DMS114 treated with DMSO at 0.1 percent for 48 hours (cell line): ENCODE results near the gene LPCAT3.
"Not testable (repeated sequence)": the region's sequence is repeated elsewhere in the genome, so short reads cannot be mapped to it uniquely, and the experiment has no call there.

ENCODE experiments used
- DNase-seq: peaks from one replicate; lab custom pipeline; 2025; ENCODE audit not compliant: unreplicated experiment; lab: John Stamatoyannopoulos, UW

Gene LPCAT3, protein sequence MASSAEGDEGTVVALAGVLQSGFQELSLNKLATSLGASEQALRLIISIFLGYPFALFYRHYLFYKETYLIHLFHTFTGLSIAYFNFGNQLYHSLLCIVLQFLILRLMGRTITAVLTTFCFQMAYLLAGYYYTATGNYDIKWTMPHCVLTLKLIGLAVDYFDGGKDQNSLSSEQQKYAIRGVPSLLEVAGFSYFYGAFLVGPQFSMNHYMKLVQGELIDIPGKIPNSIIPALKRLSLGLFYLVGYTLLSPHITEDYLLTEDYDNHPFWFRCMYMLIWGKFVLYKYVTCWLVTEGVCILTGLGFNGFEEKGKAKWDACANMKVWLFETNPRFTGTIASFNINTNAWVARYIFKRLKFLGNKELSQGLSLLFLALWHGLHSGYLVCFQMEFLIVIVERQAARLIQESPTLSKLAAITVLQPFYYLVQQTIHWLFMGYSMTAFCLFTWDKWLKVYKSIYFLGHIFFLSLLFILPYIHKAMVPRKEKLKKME

DNA sequence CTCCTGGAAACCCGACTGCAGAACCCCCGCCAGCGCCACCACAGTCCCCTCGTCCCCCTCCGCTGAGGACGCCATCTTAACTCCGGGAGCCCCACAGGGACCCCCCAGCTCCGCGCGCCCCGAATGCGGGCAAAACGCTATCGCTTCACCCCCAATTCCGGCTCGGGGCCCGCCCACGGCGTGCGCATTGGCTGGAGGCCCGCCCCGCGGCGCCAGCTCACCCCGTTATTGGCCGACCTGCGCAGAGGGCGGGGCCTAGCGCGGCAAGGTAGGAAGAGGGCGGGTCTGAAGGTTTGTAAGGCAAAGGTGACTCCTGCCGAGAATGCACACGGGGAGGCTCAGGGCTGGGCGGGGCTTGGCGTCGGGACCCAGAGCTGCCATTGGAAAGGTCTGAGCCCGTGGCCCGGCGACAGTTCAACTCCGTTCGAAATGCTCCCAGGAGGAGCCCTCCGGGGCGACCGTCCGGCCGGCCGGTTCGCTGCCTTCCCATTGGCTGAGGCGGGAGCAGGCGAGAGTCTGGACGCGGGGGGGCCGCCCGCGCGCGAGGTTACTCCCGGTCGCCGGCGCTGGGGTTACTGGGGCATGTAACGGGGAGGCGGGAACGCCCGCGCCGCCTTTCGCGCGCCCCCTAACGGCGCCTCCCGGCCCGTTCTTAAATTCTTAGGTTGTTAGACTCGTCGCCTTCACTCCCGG is at the start of gene LPCAT3:
LPCAT3 (minus strand) TSS at position 127 of the 693 bp plus-strand sequence; CDS start at position 75, 52 bp downstream.
- DNase-seq, result peak; percentile 94

DNA sequence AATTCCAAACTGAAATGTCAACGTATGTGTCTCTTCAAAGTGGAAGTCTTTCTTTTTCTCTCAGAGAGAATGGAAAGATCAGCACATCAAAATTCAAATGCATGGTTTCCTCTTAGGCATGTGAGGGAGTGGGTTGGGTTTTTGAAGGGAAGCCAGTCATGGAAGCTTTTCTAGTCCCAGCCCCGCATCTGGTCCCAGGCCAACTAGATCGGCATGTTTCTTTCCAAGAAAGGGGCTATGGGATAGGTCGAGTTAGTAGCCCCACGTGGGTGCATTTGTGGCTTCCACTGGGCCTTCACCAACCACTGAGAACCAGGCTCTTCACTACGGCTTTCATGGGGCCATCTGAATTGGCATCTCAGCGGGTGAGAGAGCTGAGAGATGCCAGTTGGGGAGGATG is 48.8 kb upstream of the LPCAT3 start:
- DNase-seq, result no peak

DNA sequence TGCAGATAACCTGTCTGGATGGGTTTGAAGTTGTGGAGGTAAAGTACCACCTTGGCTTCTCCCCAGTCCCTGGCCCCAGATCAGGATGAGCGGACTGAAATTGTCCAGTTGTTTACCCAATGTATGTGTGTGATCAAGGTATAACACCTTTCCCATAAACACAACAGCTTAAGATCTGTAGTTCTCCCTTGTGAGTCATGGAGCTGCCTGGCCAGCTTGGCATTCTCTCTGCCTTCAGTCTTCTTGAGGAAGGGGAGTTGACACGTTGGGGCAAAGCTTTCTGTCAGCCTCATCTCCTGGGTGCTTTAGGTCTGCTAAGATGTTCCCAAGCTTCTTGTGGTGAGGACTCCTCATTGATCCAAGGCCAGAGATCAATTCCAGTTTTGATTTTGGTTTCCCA is 48.3 kb upstream of the LPCAT3 start:
- no peak for DNase-seq

DNA sequence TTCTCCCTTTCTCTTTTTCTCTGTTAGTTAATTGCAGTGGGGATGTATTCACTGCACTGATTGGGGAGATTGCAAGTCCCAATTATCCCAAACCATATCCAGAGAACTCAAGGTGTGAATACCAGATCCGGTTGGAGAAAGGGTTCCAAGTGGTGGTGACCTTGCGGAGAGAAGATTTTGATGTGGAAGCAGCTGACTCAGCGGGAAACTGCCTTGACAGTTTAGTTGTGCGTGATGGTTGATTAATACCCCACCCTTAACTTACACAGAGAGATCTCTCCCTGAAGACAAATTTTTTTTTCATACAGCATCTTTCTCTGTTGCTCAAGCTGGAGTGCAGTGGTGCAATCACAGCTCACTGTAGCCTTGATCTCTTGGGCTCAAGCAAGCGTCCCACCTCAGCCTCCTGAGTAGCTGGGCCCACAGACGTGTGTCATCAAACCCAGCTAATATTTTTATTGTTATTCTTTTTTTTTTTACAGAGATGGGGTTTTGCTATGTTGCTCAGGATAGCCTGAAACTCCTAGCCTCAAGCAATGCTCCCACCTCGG is 46.9 kb upstream of the LPCAT3 start:
- DNase-seq, result no peak

DNA sequence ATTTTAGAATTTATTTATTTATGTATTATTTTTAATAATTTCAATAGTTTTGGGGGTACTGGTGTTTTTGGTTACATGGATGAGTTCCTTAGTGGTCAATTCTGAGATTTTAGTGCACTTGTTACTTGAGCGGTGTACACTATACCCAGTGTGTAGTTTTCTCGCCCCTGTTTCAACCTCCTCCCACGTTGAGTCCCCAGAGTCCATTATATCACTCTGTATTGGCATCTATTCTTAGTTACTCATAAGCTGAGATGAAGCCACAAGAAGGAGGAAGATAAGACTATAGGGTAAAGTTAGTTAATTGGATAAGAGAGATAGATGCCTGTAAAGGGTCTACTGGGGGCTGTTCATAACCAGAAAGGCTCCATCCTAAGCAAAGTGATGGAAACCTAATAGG is 46.2 kb upstream of the LPCAT3 start:
- no peak for DNase-seq

DNA sequence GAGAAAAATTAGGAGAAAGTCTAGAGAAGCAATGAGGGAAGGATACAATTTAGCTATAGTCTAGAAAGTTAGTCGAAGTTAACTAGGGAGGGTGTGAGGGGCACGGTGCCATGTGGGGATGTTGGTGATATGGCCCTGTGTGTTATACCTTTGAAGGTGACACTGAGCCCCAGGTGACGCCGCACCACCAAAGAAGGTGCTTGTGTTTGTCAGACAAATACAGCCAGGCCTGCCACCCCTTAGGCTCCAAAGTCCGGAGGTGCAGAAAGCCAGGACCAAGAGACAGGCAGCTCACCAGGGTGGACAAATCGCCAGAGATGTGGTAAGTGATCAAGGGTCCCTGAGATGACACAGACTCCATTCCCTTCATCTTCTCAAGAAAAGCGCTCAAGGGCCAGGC is 43.3 kb upstream of the LPCAT3 start:
- no peak for DNase-seq

DNA sequence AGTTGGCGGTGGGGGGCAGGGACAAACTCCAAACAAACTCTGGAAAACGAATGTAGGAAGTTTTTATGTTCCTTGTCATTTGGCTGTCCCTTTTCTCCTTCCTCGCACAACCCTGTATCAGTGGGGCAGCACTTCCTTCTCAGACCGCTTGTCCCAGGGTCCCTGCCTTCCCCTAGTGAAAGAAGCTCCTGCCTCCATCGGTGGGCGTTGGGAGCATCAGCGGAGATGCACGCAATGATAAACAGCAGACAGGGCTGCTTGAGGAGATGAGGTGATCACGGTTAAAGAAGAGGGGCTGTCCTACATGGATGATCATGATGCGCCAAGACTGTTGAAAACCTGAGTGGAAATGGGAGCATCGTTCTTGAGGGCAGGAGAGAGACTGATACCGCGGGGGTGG is 42.9 kb upstream of the LPCAT3 start:
- DNase-seq, result no peak

DNA sequence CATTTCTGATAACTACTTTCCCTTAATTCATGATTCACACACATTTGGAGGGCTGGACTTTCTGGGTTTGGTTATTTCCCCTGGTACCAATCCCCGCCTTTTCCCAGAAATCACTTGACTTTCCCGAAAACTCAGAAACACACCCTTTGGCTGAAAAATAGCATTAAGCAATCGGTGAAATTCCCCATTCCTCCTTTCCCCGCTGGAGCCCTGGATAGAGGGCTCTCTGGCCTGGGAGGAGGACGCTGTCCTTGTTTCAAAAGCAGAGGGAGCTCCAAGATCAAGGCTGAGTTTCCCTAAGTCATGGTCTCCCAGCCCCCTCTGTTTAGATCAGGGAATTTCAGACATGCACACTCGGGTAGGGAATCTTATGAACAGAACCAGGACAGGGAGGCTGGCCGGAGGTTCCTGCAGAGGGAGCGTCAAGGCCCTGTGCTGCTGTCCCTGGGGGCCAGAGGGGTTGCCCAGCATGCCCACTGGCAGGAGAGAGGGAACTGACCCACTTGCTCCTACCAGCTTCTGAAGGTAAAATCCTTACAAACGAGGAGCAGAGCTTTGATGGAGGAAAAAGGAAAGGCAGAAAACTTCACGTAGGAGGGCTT is 42.2 kb upstream of the LPCAT3 start, which contains the start of gene C1S:
C1S (plus strand) TSS at position 366 of the 602 bp plus-strand sequence. CDS start 1,195 bp downstream, outside the sequence.
- peak; percentile 74 for DNase-seq

DNA sequence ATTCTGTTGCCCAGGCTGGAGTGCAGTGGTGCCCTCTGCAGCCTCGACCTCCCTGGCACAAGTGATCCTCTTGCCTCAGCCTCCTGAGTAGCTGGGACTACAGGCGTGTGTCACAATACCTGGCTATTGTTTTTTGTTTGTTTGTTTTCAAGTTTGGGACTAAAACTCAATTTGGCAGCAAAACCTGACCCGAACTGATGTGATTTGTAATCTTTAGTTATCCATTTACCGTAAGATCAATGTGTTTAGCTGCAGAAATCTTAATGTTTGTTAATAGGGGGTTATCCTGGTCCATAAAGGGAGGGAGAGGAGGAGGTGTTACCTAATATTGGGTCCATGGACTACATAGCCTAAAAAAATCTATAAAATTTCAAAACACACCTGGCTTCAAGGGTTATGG is 41.5 kb upstream of the LPCAT3 start:
- no peak for DNase-seq

DNA sequence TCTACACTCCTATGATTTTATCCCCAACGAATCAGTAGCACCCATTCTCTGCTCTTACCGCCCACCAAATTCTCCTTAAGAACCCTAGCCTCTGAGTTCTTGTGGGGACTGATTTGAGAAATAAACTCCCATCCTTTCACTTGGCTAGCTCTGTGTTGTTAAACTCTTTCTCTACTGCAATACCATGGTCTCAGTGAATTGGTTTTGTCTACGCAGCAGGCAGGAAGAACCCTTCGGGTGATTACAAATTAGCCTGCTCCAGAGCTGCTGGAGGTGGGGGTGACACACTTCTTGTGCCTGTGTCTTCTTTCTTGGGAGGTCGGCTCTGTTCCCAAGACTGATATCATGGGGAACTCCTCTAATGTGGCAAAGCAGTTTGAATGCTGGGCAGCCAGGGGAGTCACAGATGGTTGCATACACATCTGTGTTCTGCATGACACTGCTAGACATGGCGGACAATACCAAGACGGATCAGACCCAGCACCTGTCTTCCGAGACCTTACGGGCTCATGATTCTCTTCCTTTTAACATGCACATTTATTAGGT is 40.6 kb upstream of the LPCAT3 start:
- no peak for DNase-seq

DNA sequence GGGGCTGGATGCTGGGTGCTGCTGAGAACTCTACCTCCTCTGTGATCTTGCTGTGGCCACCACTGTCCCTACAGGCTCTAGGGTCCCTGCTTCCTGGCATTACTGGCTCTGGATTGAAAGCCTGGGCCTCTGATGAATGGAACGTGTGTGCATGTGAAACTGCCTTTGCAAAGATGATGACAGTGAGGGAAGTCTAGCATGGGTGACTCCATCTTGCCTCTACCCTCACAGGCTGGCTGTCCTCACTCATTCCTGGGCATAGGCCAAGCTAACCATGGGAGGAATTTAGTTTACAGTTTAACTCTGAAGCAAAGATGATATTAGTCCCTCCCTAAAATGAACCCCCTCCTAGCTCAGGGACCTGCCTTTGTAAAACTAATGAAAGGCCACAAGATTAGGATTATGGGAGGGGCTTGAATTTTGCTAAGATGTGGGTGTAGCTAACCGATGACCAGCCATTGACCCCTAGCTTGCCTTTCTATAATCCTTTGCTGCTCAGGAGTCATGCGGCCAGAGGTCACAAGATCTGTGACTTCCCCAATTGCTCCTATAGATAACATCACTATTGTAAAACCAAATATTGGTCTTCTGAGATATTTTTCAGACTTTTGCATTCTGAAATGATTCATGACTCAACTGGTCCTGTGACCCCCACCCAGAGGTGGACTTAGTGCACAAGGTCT is 40.0 kb upstream of the LPCAT3 start:
- no peak for DNase-seq

DNA sequence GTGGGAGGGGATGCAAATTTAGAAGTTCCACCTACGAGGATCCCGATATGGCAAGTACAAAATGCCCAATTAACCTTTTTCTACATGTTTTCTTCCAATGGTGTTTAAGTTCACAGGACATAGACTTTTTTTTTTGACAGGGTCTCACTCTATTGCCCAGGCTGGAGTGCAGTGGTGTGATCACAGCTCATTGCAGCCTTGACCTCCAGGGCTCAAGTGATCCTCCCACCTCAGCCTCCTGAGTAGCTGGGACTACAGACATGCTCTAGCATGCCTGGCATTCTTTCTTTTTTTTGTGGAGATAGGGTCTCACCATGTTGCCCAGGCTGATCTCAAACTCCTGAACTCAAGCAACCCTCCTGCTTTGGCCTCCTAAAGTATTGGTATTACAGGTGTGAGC is 37.5 kb upstream of the LPCAT3 start:
- DNase-seq, result not testable (repeated sequence)

DNA sequence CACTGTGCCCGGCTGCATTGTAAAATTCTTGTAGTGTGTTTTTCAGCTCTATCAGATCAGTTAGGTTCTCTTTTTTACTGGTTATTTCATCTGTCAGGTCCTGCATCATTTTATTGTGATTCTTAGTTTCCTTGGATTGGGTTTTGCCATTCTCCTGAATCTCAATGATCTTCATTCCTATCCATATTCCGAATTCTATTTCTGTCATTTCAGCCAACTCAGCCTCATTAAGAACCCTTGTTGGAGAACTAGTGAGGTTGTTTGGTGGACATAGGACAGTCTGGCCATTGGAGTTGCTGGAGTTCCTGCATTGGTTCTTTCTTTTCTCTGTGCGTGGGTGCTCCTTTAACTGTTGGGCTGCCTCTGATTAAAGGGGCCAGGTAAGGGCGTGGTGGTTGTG is 36.6 kb upstream of the LPCAT3 start:
- DNase-seq, result no peak

DNA sequence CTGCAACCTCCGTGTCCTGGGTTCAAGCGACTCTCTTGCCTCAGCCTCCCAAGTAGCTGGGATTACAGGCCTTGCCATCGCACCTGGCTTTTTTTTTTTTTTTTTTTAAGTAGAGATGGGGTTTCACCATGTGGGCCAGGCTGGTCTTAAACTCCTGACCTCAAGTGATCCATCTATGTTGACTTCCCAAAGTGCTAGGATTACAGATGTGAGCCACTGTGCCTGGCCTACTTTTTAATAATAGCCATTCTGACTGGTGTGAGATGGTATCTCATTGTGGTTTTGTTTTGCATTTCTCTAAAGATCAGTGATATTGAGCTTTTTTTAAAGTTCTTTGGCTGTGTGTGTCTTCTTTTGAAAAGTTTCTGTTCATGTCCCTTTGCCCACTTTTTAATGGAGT is 31.7 kb upstream of the LPCAT3 start:
- not testable (repeated sequence) for DNase-seq

DNA sequence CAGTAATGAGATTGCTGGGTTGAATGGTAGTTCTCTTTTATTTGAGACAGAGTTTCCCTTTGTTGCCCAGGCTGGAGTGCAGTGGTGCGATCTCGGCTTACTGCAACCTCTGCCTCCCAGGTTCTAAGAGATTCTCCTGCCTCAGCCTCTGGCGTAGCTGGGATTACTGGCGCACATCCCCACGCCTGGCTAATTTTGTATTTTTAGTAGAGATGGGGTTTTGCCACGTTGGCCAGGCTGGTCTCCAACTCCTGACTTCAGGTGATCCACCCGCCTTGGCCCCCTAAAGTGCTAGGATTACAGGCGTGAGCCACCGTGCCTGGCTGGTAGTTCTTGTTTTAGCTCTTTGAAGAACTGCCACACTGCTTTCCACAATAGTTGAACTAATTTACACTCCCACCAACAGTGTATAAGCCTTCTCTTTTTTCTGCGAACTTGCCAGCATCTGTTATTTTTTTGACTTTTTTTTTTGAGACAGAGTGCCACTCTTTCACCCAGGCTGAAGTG is 31.2 kb upstream of the LPCAT3 start:
- not testable (repeated sequence) for DNase-seq

DNA sequence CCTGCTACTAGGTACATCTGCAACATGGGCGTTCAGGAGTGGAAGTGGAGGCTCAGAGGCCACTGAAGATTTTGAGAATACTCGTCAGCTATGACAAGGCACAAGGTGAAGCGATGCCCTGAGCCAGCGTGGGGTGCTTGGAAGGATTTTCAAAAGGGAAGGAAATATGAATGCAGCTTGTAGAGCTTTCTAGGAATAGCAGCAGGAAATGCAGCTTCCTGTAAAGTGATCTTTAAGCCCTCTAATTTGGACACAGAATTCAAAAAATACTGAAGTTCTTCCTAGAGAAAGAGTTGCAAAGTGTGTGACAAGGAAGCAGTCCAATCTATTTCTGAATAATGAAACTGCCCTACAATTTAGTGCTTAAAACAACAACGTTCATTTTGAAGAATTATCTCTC is 29.0 kb upstream of the LPCAT3 start:
- DNase-seq, result no peak

DNA sequence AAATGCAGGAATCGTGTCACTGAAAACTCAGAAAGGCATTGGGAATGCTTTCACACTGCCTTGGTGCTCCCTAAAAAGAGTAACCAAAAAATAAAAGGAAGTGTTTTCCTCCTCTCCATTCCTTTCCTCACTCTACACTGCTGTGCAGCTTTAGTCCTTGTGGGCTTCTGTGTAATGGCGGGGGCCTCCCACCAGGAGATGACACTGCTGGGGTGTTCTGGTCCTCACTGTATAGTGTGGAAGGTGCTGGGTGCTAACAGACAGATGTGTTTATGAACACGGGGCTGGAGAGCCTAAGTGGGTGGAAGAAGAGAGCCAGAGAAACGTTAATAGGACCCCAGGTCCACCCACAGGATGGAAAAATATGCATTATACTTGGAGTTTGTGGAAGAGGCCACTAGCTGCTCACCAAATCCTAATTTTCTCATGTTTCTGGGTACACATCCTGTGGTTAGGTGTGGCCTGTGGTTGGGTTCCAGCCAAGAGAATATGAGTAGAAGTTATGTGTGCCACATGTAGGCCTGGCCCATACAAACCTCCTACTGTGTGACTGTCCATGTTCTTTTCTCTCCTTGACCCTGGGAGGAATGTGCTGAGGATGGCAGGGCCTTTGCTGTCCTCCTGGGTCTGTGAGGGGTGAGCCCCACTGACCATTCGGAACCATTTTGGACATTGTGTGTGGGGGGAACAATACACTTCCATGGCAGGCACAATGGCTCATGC is 28.3 kb upstream of the LPCAT3 start:
- DNase-seq, result no peak

DNA sequence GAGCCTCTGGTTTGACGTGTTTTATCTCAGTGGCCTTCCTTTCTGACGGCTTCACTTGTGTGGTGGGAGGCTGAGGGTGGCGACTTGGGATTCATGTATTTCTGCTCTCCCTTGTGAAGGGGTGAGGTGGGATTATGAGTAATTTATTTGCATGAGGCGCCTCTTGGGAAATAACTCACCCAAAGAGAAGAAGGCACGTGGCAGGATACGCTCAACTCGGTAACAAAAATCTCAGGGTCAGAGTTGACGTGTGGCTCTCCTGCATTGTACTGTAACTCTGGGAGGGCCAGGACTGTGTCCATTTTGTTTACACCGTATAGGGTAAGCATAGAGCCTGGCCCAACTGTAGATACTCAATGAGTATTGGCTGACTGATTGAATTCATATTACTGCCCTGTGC is 27.6 kb upstream of the LPCAT3 start:
- DNase-seq, result no peak

DNA sequence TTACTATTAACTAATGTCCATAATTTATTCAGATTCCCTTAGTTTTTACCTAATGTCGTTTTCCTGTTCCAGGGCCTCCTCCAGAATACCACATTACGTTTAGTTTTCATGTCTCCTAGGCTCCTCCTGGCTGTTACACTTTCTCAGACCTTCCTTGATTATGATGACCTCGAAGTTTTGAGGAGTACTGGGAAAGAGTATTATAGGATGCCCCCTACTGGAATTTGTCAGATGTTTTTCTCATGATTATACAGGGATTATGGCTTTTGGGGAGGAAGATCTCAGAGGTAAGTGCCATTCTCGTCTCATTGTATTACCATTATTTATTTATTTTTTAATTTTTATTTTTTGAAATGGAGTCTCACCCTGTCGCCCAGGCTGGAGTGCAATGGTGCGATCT is 24.6 kb upstream of the LPCAT3 start:
- DNase-seq, result peak; percentile 10

DNA sequence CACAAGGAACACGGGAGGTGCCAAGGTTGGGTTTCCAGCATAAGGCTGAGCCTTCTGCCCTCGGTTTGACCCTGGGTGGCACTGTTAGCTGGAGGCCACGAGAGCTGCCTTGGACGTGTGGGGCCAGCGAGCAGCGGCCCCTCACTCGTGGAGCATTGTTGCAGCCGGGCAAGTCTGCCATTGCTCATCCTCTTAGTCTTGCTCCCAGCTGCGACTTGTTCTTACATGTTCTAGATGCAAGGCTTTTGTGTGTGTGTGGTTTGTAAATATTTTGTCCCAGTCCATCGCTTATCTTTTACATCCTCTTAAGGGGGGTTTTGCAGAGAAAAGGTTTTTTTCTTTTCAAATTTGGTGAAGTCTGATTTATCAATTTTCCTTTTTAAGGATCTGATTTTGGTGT is 21.1 kb upstream of the LPCAT3 start:
- DNase-seq, result no peak
